NCI-H1694 (cell line): ENCODE measurements around the gene ERC2.

ENCODE experiments used
- DNase-seq: peaks from one replicate; lab custom pipeline; 2025; lab: John Stamatoyannopoulos, UW

The ERC2 gene

DNA sequence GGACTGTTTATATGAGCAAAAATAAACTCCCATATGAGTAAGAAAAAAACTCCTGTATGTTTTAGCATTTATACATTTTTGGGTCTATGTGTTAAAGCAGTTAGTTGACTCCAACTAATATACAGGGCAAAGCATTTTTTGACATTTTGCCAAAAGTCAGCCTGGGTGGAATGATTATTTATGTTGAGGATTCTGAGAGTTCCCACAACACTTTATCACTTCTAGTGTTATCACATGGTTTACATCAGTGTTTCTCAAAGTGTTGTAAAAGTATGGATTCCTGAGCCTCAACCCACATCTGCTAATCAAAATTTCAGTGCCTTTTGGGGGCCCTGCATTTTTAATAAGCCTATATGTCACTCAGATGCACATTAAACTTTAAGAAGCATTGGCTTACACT, 643.9 kb downstream of the ERC2 start:
- no peak for DNase-seq

DNA sequence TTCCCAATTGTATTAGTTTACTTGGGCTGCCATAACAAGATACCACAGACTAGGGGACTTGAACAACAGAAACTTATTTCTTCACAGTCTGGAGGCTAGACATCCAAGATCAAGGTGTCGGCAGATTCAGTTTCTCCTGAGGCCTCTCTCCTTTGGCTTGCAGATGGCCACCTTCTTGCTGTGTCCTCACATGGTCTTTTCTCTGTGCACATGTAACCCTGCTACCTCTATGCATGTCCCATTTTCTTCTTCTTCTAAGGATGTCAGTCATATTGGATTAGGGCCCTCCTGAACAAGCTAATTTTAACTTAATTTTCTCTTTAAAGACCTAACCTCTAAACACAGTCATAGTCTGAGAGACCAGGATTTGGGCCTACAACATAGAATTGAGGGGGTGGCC, 644.4 kb downstream of the ERC2 start:
- no peak for DNase-seq

DNA sequence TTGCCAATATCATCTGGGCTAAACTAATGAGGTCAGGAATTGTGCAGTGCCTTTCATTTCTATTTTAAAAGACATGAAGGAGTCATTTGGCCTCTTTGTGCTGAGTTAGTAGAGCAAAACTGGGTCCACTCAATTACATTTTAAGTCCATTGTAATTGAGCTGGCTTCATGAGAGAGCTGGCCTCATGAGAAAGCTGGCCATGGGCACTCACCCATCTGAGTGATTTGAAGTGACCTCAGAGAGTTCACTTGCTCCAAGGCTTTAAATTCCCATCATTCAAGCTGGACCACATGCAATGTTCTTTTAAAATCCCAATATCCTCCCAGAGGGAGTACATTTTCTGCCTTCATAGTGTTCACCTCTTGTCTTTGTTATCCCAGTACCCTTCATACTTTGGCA, 645.3 kb downstream of the ERC2 start:
- DNase-seq: no peak

DNA sequence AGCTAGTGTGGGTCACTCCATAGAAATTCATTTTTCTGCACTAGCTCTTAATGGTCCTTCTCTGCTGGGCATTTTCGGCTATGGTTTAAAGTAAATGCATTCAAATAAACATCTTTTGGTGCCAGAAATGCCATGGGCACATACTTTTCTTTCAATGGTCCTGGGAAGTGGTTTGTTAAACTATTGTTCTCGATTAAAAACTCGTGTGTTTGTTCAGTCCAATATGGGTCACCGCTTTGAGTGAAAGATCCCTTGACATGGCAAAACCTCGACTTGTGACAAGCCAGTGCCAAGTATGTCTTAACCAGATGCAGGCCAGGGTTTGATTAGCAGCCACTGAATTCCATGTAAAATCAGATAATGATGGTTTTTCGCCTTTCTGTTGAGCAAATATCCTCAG, 649.3 kb downstream of the ERC2 start:
- no peak for DNase-seq

DNA sequence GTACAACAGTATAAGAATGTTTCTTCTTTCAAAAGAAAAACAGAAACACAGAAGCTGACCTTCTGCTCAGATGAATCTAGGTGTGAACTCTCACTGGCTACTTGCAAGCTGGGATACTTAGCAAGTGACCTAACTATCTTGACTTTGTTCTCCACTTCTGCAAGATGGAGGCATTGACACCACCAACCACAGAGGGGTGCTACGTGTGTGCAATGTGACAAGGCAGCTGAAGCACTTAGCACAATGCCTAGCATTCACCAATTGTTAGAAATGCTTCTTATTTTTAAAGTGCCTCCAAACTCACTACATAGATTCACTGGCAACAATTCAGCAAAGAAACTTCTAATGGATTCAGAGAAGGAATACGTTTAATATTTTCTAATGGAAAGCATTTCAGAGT, 649.8 kb downstream of the ERC2 start:
- no peak for DNase-seq

DNA sequence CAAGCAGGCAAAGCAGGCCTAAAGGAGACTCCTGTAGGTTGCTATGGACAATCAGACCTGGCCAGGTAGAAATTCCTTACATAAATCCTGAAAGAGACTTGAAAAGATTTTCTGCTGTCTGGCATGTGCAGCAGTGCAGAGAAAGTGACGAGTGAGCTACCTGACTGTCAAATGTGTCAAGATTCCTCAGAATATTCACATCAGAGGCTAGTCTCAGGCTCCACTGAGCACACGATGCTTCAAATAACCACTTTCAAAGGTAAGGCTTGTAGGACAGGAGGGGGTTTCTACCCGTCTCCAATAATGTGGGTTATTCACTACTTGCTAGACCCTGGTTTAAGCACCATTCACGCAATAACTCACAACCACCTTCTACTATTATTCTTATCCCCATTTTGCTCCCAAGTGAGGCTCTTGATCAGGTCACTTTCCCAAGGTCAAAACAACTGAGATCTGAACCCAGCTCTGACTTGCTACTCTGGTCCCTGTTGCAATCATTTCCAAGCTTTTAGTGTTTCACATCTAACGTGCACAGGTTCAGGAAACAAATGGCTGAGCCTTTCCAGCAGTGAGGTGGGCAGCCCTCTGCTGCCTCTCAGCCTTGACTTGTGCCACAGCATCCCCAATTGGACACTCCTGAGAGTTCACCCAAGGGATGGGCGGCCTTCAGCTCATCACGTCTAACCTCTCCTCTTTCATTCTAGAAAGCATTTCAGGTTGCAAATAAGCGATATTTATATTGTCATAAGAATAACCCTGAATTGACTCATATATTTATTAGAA, 651.3 kb downstream of the ERC2 start:
- DNase-seq: no peak

DNA sequence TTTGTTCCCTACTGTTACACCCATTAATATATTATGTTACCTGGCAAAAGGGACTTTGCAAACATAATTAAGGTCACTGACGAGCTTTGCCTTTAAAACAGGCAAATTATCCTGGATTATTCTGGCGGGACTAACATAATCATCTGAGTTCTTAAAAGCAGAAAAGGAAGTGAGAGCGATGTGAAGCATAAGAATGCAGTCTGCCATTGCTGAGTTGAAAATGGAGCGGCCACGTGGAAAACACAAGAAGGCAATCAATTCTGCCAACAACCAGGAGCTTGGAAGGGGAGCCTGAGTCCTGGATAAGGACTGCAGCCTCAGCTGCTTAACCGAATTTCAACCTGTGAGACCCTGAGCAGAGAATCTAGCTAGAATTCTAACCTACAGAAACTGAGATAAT, 653.0 kb downstream of the ERC2 start:
- DNase-seq: no peak

DNA sequence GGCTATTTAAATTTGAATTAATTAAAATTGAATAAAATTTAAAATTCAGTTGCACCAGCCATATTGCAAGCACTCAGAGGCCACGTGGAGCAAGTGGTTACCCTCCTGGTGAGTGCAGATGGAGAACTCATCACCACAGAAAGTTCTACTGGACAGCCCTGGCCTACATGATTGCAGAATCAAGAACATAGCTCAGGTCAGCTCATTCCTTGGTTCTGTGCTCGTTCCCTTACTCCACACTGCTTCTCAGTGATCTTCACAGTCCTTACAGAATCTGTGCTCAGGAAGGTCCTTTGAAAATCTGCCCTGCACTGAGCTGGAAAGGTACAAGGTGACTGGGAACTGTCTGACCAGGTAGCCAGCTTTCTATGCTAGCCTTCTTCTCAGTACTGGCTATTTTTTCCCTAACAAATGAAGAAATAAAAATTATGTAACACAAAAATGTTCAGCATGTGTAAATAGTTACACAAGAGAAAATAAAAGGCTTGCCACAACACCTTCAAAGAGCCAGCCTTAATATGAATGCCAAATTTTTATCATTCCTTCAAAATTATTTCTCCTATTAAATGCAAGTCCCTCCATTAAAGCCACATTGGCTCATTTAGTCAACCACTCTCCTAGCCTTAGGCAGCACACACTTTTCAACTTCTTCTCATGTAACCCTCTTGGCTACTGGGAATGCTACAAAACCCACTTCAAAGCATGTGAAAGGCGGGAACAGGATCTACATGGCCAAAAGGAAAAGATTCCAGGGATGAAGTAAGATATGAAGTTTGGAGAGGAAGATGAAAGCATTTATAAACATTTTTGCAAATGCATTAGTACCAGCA, 654.8 kb downstream of the ERC2 start:
- DNase-seq: no peak

DNA sequence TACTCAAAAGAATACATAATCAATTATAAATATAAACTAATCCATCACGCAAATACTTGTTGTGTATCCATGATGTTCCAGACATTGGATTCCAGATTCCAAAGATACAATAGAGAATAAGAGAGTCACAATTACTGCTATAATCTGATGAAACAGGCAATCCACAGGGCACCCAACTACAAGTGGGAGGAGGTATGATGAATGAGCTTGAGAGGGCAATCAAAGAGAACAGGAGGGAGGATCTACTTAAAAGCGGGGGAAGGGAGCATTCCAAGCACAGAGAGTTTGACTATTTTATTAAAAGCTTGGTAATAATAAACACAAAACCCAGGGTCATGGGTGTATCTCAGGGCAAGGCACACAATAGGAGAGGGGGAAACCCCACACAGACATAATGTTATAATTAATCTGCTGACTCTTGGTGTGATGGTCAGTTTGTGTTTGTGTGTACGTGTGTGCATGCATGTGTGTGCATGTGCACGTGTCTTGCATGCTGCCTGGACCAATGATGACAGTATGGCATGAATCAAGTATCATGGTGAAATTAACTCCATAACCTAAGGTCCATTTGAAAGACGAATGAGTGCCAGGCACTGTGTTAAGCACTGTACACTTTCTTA, 655.8 kb downstream of the ERC2 start:
- DNase-seq: no peak

DNA sequence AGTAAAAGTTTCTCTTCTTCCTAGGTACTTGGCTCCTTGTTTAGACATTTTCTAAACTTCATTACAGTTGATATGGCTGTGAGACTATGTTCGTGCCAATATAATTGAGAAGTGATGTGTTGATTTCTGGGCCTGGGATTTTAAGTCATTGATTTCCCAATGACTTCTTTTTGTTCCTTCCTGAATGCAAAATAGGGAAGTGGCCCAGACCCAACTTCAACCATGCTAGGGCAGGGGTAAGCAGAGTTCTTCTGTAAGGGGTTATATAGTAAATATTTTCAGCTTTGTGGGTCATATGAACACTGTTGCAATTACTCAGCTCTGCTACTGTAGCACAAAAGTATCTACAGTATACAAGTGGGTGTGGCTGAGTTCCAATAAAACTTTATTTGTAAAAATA, 661.1 kb downstream of the ERC2 start:
- DNase-seq: no peak

DNA sequence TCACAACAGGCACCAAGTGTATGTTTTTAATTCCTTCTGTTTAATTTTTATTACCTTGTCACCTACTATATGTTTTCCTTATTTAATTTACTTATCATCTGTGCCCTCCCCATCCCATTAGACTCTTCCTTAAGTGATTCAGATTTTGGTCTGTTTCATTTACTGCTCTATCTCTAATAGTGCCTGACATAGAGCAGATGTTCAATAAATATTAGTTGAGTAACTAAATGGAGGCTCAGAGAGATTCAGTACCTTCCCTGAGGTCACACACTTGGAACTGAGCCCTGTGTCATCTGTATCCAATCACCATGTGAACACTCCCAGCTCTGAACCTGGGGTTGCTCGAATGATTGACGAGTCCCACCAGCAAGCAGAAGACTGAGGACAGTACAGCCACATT, 663.1 kb downstream of the ERC2 start:
- DNase-seq: no peak

DNA sequence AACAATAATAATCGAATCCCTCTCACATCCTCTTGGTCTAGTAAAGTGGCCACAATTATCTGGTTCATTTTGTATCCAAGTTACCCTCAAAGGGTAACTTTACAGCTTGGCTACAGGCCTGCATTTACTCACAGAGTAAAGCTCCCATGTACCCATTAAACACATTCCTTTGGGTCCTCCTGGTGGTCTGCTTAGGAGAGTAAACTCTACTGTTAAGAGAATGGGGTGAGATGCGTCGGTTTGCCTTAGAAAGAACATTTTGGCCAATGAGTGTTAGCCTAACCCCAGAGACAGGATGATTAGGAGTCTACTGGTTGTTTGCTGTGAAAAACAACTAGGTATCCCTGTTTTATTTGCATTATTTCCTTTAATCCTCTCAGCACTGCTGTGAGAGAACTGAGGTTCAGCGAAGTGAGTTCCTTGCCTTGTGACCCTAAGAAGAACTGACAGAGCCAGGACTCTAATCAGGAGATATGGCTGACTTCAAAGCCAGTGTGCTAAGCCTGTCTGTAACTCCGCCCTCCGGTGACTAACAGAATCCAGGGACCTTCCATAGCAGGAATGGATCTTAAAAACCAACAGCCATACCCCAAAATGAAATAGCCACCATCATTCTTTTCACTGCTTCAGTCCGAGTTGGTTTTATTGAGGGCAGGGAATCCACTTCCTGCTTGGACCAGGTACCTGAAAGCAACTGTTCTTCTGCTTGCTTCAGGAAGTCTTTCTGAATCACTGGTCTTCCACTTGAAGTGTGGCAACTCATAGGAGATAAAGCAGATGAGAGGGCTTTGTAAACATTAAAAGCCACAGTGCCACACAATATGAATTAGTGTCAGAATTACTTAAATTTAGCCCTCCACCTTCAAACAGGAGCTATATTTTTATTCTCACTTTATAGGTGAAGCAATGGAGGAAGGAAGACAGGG, 663.8 kb downstream of the ERC2 start:
- DNase-seq: no peak

DNA sequence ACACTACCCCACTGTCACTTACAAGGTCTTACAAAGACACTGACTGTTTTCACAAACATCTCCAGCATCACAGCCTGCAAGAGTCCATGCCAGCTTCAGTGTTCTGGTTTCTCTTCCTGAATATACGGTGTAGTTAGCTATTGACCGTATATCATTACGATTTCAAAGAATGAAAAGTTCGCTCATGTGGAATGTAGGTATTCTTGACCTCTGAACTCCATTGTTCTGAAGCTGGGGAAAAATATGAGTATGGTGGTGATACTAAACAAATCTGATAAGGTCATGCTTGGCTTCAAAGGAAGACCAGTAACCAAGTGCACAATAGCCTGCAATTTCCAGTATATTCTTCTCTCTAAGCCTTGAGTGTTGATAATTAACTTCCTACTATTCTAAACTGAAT, 665.5 kb downstream of the ERC2 start:
- no peak for DNase-seq

DNA sequence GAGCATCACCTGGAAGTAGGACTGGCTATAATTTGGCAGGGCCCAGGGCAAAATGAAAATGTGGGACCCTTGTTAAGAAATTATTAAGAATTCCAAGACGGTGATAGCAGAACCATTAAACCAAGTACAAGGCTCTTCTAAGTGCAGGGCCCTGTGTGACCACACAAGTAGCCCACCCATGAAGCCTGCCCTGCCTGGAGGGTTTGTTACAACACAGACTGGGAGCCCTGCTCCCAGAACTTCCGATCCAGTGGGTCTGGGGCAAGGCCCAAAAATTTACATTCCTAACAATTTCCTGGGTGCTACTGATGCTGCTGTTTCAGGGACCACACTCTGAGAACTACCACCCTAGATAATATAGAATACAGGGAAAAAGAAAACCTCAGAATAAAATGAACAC, 666.6 kb downstream of the ERC2 start:
- DNase-seq: no peak

DNA sequence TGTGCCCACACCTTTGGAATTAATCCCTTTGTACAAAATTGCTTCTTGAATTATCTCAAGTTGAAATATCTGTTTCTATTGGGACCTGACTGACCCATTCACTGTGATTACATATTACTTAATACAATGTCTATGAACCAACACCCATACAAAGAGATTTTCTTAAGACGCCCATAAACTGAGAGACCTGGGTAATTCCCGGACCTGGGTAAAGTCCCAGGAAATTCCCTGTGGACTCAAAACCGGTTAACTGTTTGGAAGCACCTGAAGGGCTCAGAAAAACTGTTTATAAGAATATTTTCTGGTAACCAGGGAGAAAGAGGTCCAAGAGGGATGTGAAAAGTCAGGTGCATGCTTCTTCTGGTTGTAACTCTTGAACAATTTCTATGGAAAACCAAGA, 667.2 kb downstream of the ERC2 start:
- no peak for DNase-seq

DNA sequence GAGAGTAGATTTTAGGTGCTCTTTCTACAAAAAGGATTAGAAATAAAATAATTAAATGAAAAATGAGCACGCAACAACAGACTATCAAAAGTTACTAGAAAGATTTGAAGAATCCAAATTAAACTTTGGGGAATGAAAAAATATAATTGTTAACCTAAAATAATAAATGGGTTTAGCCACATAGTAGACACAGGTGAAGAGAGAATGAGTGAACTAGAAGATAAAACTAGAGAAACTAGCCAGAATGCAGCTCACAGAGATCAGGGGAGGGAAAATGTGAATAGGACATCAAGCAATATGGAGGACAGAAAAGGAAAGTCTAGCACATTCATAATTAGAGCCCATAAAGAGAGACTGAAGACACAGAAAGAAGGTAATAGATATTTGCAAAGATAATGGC, 670.5 kb downstream of the ERC2 start:
- no peak for DNase-seq

DNA sequence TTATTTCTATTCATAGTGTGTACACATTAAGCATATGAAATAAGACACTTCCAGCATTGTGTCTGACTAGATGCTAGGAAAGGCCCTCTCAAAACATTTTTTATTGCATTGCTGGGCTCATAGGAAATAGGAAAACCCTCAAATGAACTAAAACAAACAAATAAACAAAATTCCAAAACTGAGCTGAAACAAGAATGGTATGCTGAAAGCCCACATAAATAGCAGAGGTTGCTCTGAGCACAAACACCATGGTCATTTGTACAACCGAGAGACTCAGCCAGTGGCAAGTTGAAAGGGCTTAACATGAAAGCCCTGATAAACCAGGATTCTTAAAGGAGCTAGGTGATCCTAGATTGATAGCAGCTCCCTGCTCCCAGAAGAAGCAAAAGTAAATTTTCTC, 671.2 kb downstream of the ERC2 start:
- DNase-seq: no peak

DNA sequence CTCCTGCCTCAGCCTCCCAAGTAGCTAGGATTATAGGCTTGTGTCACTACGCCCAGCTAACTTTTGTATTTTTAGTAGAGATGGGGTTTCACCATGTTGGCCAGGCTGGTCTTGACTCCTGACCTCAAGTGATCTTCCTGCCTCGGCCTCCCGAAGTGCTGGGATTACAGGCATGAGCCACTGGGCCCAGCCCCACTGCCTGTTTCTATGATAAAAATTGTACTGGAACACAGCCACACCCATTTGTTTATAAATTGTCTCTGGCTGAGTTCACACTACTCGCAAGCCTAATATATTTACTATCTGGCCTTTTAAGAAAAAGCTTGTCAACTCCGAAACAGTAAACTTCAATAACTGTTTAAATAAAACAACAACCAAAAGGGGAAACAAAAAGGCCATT, 671.7 kb downstream of the ERC2 start:
- no peak for DNase-seq

DNA sequence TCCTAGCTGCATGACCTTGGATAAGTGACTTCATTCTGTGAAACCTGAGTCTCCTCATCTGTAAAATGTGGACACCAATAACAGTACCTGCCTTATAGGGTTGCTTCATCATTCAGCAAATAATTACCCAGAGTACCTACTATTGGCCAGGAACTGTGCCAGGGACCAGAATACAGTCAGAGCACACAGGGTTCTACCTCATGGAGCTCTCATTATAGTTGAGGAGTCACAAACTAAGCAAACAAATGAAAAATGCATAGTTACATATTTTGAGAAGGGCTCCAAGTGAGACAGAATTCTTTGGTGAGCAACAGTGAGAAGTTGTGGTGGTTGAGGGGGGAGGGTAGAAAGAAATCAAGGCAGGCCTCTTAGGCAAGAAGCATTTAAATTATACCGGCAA, 672.5 kb downstream of the ERC2 start:
- no peak for DNase-seq

DNA sequence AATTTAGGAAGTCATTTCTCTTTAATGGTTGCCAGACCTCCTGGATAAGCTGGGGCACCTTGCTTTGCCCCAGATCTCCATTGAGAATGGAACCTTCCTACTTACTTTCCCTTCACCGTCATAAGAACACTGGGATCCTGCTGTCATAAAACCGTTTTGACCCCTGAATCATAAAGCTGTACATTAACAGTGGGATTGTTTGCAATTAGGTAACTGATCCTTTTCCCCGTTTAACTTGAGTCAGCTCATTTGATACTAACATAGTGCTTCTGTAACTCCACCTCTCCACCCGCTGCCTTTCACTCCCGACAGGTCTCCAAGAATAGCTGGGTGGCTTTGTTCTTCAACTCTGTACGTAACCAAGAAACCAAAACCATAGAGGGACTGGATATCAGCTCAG, 673.0 kb downstream of the ERC2 start:
- no peak for DNase-seq

DNA sequence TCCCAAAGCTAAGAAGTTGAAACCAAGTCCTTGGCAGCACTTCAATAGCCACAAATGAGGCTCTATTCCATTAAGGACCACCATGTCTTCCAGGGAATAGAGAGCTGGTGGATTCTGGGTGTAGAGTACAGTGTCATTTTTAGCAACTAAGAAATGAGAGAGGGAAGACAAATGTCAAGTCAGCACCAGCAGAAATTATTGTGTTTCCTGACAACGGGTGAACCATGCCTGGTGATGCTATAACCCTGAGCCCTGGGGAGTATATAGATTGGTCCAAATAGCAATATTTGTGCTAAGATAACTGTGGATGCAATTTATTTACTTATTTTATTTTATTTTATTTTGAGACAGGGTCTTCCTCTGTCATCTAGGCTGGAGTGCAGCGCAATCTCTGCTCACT, 675.5 kb downstream of the ERC2 start:
- DNase-seq: no peak

DNA sequence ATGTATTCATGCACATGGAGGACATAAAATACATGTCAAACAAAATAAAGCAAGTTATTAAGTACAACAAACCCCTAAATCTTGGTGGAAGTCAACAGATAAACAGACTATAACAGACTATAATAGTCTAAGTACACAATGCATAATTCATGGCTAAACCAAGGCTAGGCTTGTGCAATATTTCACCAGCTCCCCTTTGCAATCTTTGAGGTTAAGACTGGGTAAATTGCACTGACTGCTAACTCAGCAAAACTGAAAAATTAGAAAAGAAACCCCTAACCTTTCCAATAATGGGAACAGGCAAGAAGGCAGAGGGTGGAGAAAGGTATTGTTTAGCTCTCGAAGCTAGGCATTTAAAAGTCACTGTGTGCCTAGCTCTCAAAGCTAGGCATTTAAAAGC, 676.3 kb downstream of the ERC2 start:
- no peak for DNase-seq
